ENCODE data around the gene ANKRD44.
"Not testable (repeated sequence)": the region's sequence is repeated elsewhere in the genome, so short reads cannot be mapped to it uniquely, and the experiment has no call there.

The ANKRD44 gene

DNA sequence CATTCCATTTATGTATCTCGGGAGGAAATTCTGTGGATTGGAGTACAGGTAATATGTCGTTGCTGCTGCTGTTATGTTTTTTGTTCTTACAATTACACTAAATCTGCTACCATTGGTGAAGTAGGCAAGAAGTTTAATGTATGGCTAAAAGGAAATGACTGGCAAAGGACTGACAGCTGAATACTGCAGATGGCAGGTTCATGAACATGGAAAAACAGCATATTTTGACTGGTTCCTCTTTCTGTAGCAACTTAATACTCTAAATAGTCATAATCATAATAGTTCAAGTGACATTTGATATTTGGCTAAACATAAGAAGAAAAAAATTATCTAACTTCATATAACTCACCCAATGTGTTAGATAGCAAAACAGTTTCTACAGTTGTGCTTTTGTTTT lies 299.6 kb downstream of the ANKRD44 start:
- no peak for DNase-seq

DNA sequence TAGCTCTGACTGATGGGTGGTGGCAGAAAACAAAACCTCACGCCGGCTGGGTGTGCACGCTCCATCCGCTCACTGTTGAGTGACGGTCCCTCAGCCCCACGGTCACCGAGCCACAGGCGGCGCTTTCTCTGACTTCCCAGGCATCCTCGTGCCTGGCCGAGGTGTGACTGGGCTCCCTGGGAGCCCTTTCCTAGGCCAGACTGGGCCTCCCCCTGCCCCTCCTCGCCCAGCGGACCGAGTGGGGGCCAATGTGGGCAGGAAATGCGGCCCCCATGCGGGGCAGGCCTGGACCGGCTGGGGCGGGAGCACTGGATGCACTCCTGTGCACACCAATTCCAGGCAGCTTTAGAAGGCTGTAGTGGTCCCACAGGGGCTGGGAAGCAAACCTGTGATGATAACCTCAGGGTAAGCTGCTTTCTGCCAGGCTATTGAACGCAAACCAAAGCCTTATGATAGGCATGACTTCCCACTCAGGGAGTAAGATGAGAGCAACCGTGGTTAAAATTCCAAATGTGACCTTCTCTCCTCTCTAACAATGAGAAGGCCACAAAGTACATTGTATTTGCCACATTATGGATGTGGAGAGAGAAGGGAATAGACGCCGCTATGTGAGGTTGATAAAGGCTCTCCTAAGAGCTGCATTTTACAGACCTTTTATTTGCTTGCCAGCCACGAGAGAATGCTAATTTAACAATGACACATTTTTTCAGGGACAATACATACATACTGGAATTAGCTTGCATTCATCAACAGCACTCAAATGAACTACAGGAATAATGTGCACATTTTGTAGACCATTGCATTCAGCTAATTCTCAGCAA lies 300.2 kb downstream of the ANKRD44 start:
- no peak for DNase-seq

DNA sequence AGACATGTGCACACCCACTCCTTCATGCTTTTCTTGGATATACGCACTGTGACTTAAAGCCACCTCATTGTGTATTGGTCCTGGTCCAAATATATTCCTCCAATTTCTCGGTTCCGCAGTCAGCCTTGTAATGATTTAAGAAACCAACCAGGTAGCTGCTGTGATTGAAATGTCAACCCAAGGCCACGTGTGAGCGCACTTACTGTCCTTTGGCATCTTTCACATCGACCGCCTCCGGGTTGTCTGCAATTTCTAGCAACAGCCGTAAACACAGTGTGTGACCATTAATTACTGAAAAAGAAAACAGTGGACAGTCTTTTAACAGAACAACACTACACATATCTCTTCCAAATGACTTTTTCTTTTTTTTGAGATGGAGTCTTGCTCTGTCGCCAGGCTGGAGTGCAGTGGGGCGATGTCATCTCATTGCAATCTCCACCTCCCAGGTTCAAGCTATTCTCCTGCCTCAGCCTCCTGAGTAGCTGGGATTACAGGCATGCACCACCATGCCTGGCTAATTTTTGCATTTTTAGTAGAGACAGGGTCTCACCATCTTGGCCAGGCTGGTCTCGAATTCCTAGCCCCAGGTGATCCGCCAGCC lies 301.7 kb downstream of the ANKRD44 start:
- not testable (repeated sequence) for DNase-seq

DNA sequence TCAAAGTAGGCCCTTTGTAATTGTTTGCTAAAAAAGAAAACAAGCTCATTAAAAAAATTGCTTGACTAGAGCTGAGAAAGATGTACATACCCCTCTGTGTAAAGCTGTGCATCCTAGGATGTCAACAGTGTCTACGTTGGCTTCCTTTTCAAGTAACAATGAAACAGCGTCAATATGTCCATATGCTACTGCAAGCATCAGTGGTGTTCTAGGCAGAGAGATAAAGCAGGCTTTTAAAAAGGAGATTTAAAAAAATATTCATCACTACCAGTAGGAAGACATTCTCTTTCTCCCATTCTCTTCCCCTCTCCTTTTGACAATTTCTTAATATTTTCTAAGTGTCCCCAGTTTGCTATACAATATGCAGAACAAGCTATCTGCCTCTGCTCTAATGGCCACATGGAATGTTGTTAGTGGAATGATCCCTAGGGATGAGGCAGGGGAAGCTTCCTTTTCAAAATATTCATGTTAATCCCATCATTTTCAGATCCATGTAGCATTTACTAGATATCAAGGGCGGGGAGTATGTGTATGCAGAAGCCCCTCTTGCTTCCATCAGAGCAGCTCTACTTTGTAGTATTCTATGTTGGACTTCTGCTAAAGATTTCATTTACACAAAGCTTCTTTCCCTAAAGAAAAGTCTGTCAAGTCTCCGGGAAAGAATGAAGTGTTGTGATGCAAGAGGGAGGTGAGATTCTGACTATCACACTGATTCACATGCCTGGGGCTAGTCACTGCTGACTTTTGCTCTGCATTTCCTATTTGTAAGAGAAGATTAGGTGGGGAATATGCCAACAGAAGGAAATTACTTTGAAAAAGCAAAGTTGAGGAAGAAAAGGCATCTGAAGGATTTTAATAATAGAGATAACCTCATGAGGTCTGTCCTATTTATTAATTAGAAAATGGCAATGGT lies 302.6 kb downstream of the ANKRD44 start:
- no peak for DNase-seq

DNA sequence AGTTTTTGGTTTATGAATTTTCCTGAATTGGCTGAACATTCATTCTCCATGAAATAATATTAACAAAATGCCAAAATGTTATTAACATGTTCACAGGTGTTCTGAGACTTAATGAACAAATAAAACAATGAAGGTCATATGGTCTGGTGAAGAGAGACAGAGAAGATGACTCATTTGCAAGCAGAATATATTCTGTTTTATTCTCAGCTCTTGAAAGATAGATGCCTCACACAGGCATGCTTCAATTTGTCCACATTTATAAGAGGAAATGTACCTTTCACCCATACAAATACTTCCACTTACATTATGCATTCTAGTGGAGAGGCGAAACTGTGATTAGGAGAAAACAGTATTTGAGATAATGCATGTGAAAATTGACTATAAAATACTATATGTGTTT lies 308.7 kb downstream of the ANKRD44 start:
- no peak for DNase-seq

DNA sequence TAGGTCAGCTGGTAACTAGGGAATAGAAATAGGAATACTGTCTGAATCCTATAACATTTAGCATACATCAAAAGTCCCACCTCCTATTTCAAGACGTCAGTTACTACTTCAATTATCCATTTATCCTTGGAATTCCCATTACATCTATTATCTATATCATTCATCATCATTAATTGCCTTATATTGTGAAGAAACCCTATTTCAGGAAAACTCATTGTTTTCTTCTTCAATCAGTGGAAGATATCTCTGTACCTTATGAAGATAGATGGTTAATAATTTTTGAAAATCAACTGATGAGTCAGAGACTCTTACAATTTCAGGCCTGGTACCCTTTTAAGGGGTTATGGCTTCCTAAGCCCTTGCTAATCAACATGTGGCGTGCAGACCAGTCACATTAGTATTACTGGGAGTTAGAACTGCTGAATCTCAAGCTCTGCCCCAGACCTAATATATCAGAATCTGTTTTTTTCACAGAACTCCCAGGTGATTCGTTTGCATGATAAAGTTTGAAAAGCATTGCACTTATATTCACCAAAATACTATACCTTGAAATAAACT lies 314.7 kb downstream of the ANKRD44 start:
- no peak for DNase-seq

DNA sequence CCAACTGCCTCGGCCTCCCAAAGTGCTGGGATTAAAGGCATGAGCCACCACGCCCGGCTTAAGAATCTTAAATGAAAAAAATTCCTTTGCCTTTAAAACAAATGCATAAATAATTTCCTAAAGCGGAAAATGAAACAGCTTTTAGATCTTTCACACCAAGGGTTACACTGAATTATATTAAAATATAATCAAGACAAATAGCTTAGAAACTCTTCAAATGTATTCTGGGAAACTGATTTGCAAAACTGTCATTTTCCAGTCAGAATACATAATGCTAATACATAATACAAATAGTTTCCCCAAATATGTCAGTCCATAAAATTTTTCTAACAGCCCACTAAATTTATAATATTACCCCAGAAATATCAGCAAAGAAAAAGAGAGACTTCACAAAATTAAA lies 315.8 kb downstream of the ANKRD44 start:
- DNase-seq, result no peak

DNA sequence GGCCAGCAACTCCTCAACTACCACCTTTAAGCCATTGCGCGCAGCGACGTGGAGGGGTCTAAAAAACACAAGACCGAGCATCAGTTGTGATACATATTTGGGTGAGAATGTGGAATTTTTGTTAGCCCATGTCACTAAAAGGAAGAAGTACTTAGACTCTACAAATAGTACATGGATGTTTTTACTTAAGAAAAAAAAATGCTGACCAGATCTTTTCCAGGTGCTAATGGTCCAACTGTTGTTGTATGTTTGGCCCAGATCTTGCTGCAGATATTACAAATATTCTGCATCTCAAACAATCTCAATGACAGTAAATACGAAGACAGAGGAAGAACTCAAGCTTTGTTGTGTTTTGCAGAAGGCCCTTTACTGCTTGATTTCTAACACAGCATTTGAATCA lies 317.0 kb downstream of the ANKRD44 start:
- DNase-seq, result no peak

DNA sequence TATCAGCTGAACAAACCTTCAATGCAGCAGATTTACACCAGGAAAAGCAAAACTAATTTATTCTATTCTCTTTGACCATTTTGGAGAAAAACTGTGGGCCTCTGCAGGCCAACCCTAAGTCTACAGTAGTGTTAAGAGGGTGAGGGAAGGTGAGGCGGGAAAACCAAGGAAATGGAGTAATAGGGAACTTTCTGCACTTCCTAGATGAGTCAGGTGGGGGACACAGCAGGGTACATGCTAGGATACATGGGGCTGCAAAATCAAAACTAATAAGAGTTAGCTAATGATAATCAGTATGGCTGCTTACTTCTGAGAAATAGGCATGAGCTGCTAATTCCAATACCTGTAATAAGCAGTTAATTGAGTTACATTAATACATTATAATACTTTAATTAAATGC lies 318.1 kb downstream of the ANKRD44 start:
- DNase-seq, result no peak

DNA sequence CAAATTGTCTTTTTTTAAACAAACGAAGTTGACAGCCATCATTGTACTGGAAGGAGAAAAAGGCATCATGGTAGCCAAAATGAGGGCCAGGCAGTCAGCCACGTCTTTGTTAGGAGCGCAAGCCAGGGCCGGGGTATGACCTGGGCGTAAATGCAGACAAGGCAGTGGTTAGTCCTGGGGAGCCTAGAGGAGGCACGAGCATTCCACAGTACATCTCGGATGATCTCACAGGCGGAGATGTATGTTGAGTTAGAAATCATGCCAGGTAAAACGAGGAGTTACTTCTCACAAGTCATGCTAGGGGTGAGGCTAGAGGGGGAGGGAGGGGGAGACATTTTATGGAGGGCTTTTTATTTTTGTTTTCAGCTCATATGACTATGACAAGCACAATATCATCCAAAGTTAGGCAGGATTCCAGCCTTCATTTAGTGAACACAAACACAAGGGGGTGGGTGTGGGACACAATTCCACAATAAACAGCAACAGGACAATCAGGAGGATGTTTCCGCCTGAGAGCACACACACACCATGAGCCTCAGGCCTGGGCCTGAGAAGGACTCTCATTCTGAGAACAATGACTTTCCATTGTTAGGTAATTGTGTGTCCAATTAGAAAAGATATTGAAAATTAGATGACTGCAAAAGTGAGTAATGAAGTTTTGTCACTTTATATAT lies 319.7 kb downstream of the ANKRD44 start:
- no peak for DNase-seq

DNA sequence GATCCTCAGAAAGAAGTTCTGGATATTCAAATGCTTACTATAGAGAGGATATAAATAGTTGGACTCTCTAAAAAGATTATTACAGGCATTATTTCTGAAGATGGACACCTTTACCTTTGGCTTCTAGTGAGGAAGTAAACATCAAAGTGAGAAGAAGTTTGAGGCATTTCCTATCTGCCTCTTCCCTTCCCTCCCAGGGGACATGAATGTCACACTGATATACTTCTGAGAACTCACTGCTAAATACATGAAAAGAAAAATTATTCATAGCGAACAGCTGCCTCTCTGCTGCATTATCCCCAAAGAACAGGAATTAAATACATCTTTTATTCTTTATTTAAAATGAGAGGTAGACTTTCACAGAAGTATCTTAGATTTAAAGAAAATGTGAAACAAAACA lies 320.5 kb downstream of the ANKRD44 start:
- no peak for DNase-seq

DNA sequence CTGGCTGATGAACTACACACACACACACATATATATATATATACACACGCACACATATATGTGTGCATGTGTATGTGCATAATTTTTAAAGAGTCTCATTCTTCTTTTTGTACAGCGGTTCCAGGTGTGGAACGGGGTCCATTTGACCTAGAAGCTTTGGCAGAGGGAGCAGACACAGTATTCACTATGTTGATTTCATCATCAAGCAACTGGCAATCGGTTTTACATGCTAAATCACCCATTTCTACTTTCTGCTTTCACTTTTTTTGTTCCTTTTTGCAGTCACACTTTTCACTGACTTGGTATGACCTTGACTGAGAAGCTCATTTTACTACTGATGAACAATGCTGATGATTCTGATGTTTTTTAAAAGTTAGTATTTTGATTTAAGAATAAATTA lies 321.1 kb downstream of the ANKRD44 start:
- DNase-seq, result no peak

DNA sequence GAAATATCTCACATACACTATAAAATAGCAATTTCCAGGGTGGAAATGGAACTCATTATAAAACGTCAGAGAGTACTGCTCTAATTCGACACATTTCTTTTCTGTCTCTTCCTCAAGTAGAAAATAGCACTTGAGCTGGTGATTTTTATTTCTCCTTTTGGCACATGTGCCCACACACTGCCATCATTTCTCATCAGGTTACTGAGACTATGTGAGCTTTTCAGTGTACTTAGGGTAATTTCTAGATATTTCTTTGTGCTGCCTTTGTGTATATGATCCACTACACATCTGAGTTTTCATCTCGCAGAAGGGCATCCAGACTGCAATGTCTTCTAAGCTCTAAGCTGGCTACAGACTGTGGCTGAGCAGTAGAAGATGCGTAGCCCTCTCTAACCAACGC lies 321.9 kb downstream of the ANKRD44 start:
- DNase-seq, result no peak

DNA sequence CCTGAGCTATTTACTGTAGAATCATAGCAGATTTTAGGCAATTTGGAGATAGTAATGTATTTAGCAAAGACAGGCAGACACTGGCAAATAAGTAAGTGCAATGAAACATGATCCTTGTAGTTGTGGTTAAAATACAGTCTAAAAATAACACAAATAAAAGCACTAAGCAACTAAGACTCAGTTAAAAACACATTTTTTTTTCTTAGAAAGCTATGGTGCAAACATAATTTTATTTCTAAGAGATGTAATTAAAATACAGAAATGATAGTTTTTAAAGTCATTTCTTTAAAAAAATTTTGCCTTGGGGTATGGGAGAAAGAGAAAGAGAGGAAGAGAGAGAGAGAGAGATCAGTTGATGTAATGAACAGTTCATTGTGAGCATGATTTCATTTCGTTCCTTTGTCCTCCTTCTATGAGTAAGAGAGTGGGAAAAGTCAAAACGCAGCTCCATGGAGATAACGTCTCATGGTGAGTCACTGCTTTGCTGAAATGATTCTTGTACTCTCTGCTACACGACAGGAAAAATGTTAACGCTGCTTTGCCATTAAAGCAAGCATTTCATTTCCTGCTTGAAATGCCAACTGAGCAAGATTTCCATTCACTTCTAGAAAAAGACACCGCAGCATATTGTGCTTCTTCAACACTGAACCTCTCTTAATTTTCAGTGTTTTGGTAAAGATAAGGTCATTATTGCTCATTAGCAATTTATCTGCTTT lies 322.8 kb downstream of the ANKRD44 start:
- no peak for DNase-seq

DNA sequence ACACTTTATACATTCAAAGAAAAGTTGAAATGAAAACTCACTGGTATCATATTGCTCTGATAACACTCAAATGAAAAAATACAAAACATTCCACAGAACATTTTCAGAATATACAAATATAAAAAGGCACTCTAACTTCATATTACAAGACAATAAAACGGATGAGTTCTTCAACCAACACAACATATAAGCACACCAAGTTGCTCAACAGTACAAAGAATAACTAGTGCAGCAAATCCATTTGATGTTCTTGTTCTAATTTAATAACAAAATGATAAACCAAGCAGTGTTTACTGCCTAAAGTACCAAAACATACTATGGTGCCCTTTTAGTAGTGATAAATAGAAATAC lies 323.3 kb downstream of the ANKRD44 start:
- DNase-seq, result no peak

DNA sequence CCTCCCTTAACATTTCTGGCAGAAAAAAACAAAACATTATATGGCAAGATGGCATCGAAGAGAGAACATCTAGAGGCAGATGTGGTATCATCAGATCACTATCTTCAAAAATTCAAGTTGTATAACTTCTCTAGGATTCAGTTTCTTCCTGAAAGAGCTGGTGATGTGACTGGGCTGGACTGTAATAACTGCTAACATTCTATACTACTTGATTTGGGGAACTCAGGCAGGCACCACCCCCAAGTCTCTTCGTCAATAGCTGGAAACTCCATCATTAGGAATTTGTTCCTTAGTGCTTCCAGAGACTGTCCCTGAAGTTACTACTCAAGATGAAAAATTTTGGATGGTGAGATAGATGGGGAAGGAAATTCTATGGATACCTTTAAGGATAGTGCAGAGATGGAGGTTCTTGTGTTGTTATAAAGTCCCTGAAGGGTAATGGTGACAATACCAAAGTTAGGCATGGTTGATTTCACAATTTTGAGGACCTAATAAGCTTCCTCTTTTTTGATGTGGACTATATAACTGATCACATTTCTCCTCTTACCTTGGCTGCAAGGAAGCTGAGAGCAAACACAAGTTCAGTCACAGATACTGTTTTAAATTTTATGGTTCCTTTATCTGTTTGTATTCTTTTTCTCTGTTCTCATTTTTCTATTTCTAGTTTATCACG lies 324.9 kb downstream of the ANKRD44 start:
- DNase-seq, result no peak

DNA sequence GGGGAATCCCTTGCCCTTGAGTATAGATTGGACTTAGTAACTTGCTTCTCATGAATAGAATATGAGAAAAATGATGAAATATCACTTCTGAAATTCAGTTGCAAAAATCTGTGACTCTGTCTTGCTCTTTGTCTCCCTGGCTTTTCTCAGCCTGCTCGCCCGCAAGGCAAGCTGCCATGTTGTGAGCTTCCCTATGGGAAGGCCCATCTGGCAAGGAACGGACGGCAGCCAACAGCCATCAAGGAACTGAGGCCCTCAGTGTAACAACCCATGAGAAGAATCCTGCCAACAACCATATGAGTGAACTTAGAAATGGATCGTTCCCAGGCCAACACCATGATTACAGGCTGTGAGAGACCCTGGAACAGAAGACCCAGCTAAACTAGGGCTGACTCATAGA lies 325.7 kb downstream of the ANKRD44 start:
- no peak for DNase-seq

DNA sequence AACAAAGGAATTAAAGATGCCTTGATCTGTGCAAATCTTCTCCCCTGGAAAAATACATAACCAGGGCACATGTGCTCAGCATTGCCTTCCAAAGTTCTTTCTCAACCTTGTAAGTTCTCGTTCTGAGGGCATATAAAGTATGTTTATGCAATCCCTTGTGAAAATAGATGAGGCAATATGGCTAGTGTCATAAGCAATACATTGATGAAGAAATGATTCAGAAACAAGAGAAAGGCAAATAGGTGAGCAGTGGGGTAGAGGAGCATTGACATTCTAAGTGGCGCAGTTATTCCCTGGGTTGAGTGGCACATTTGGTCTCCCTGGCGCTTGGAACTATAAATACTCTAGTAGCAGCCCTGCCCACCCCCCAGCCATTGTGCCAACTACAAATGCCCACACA lies 326.6 kb downstream of the ANKRD44 start:
- no peak for DNase-seq

DNA sequence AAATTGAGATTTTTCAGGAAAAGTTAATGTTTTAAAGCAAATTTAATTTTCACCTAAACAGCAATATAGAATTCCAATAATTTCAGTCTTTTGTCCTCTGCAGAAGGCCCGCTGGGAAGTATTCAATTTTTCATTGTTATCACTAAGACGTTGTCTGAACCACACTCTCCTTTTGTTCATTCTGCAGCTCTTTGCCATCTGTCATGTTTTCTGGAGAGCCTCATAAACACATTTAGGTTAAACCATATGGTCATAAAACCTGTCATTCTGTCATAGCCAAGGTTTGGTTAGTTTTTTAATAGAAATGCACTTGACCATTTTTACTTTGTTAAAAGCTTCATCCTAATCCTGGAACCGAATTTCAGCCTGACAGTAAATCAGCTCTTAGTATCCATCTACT lies 330.1 kb downstream of the ANKRD44 start:
- no peak for DNase-seq

DNA sequence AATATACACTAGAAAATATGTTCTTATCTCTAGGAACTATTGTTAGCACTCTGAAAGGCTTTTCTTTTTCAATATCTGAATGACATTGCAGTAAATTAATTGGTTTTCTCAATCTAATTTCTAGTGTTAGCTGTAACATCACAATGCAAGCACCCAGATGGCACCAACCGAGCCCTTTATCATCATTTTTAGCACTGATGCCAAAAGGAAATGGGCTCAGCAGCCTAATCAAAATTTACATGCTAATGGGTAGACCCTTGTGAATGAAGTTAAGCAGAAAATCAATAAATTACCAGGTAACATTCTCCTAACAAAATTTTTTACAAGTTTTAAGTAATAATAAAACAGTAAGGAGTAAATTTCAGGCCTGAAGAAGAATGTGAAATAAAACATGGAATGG lies 330.6 kb downstream of the ANKRD44 start:
- no peak for DNase-seq

DNA sequence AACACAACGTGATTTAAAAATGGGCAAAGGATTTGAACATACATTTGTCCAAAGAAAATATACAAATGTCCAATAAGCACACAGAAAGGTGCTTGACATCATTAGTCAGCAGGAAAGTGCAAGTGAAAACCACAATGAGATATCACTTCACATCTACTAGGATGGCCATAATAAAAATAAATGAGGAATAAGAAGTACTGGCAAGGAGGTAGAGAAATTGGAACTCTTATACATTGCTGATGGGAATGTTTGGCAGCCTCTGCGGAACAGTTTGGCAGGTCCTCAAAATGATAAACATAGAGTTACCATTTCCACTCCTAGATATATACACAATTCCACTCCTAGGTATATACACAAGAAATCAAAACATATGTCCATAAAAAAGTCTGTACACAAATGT lies 333.1 kb downstream of the ANKRD44 start:
- DNase-seq, result no peak

DNA sequence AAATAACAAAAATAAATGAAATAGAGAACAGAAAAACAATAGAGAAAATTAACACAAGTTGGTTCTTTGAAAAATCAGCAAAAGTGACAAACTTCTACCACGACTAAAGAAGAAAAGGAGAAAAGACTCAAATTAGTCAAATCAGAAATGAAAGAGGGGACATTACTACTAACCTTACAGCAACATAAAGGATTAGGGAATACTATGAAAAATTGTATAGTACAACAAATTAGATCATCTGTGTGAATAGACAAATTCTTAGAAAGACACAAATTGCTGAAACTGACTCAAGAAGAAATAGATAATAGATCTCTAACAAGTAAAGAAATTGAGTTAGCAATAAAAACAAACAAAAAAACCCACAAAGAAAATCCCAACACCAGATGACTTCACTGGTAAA lies 335.6 kb downstream of the ANKRD44 start:
- DNase-seq, result no peak

Measured in central memory CD4-positive, alpha-beta T cell (primary cell).